ENCODE measurements around the gene GRHL1. TPM values are rescaled to one million over a fixed set of nuclear protein-coding genes. Genes with fewer than 3 reads are reported as not detected.

The GRHL1 gene
- total RNA-seq, 1 experiment from 2014 or later, result 0.96 TPM

DNA sequence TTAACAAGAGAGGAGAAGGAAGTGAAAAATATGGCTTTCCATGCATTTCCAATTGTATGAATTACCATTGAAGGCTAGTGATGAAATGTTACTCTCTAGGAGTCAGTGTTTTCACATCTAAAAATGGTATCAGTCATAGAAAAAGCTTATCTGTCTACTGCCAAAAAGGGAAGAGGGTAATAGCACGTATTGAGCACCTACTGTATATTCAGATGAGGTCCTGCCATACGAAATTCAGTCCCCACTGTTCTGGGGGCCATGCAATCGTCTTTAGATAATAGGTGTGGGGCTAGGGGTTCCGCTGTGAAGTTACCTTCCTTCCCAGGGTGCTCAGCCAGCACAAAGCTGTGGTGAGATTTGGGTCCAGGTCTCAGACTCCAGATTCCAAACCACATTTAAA, 14.2 kb upstream of the GRHL1 start:
- H3K9me3 Mint-ChIP-seq (ENCODE audit: unreplicated experiment), result no peaks in the 10 kb centered on the region
- H3K27ac Mint-ChIP-seq (ENCODE audit: low read depth, unreplicated experiment), result no peak overlapping the region
- no peak overlapping the region for H3K4me3 Mint-ChIP-seq (ENCODE audit: unreplicated experiment)
- peaks cover 21% of the 10 kb centered on the region for H3K36me3 Mint-ChIP-seq (ENCODE audit: insufficient read depth, unreplicated experiment)
- no peaks in the 10 kb centered on the region for H3K4me1 Mint-ChIP-seq (ENCODE audit: insufficient read depth, unreplicated experiment)
- no TSS peak for BruUV-seq (replicated peaks)
- H3K27me3 Mint-ChIP-seq (ENCODE audit: insufficient read depth, unreplicated experiment), result no peaks in the 10 kb centered on the region
- ChIA-PET POLR2A (interaction anchor here (1.3 kb wide), 1 partner anchor 92 kb away, joined by 4 read pairs; no protein-coding TSS in a partner anchor), CTCF (interaction anchor here (1.2 to 1.5 kb wide), 2 partner anchors 94 to 123 kb away, joined by 4 read pairs; partner anchors contain the start of gene TAF1B)
- TF ChIP-seq, protein P1, sequence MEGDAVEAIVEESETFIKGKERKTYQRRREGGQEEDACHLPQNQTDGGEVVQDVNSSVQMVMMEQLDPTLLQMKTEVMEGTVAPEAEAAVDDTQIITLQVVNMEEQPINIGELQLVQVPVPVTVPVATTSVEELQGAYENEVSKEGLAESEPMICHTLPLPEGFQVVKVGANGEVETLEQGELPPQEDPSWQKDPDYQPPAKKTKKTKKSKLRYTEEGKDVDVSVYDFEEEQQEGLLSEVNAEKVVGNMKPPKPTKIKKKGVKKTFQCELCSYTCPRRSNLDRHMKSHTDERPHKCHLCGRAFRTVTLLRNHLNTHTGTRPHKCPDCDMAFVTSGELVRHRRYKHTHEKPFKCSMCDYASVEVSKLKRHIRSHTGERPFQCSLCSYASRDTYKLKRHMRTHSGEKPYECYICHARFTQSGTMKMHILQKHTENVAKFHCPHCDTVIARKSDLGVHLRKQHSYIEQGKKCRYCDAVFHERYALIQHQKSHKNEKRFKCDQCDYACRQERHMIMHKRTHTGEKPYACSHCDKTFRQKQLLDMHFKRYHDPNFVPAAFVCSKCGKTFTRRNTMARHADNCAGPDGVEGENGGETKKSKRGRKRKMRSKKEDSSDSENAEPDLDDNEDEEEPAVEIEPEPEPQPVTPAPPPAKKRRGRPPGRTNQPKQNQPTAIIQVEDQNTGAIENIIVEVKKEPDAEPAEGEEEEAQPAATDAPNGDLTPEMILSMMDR (IDR thresholded peaks at IDR 0.05; ENCODE audit: unreplicated experiment), result no peak
- intact Hi-C loops (cut with micrococcal nuclease), result no loop called here
- no peak for DNase-seq (ENCODE audit: unreplicated experiment)

DNA sequence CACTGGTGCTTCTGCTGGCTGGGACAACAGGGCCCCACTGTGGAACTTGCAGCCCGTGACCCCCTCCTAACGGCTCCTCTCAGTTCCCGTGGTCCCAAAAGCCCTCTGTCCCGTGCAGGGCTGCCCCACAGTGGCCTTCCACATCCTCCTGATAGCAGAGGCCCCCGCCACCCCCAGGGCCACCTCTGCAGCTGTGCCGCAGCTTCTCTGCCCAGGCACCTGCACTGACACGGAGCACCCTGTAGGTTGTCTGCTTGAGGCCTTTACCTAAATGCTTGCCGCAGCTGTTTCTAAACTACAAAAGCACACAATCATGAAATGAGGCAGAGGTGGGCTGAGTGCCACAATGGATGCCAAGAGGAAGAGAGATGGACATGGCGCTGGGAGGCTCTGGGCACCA, 13.5 kb upstream of the GRHL1 start:
- Mint-ChIP-seq H3K4me1 (ENCODE audit: insufficient read depth, unreplicated experiment) (no peaks in the 10 kb centered on the region), H3K9me3 (ENCODE audit: unreplicated experiment) (no peaks in the 10 kb centered on the region), H3K27ac (ENCODE audit: low read depth, unreplicated experiment) (no peak overlapping the region), H3K36me3 (ENCODE audit: insufficient read depth, unreplicated experiment) (peaks cover 17% of the 10 kb centered on the region), H3K27me3 (ENCODE audit: insufficient read depth, unreplicated experiment) (no peaks in the 10 kb centered on the region), H3K4me3 (ENCODE audit: unreplicated experiment) (no peak overlapping the region)
- TF ChIP-seq, protein P1 (IDR thresholded peaks at IDR 0.05; ENCODE audit: unreplicated experiment), result no peak
- POLR2A ChIA-PET, result interaction anchor here (1.3 kb wide), 1 partner anchor 93 kb away, joined by 4 read pairs; no protein-coding TSS in a partner anchor
- no peak for DNase-seq (ENCODE audit: unreplicated experiment)
- intact Hi-C loops (cut with micrococcal nuclease), result no loop called here
- CTCF ChIA-PET, result interaction anchor here (1.5 kb wide), 1 partner anchor 124 kb away, joined by 4 read pairs; no protein-coding TSS in a partner anchor
- BruUV-seq (replicated peaks), result no TSS peak

DNA sequence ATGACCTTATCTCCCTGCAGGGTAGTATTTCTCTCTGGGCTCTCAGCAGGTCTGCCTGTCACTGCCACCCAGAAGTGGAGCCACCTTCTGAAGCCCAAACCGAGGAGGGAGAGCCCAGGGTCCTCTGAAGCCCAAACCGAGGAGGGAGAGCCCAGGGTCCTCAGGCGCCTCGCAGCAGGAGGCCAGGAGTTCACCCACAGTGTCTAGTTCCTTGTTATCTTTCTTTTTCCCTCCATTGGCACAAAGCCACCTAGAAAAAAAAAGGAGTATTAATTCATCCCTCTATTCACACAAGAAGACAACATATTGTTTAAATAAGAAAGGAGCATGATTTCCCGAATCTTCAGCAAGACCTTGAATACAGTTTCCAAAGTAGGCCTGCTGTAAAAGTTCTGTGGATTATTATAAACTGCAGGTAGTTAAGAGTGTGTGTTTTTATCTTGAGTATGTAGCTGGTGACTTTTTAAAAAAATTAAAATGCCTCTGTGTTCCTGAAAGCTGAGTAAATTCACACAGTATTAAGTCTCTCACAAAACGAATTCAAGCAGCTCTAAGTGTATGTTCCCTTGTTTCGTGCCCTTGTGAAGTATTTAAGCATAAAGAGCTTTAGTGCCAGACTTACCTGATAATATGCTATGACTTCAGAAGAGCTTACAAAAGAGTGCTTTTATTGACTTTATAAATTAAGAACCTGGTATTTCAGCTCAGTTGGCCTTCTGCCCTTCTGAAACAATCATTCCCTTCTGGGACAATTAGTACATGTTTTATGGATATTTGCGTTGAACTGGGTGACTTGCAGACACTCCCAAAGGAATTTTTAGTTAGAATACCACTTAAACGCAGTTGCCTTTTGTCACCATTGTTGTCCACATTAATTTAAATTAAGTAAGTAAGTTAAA, 11.7 kb upstream of the GRHL1 start:
- H3K4me1 Mint-ChIP-seq (ENCODE audit: insufficient read depth, unreplicated experiment), result peaks cover 5% of the 10 kb centered on the region
- POLR2A ChIA-PET, result no interaction called here
- H3K4me3 Mint-ChIP-seq (ENCODE audit: unreplicated experiment), result no peak overlapping the region
- no peaks in the 10 kb centered on the region for H3K27me3 Mint-ChIP-seq (ENCODE audit: insufficient read depth, unreplicated experiment)
- no peak overlapping the region for H3K27ac Mint-ChIP-seq (ENCODE audit: low read depth, unreplicated experiment)
- peaks cover 2% of the 10 kb centered on the region for H3K36me3 Mint-ChIP-seq (ENCODE audit: insufficient read depth, unreplicated experiment)
- no peaks in the 10 kb centered on the region for H3K9me3 Mint-ChIP-seq (ENCODE audit: unreplicated experiment)
- DNase-seq (ENCODE audit: unreplicated experiment), result no peak
- TF ChIP-seq, protein P1 (IDR thresholded peaks at IDR 0.05; ENCODE audit: unreplicated experiment), result no peak
- CTCF ChIA-PET, result interaction anchor here (0.6 kb wide), 2 partner anchors 43 to 140 kb away, joined by 3 to 5 read pairs; no protein-coding TSS in a partner anchor
- intact Hi-C loops (cut with micrococcal nuclease), result no loop called here
- BruUV-seq (replicated peaks), result TSS peak; percentile 16

DNA sequence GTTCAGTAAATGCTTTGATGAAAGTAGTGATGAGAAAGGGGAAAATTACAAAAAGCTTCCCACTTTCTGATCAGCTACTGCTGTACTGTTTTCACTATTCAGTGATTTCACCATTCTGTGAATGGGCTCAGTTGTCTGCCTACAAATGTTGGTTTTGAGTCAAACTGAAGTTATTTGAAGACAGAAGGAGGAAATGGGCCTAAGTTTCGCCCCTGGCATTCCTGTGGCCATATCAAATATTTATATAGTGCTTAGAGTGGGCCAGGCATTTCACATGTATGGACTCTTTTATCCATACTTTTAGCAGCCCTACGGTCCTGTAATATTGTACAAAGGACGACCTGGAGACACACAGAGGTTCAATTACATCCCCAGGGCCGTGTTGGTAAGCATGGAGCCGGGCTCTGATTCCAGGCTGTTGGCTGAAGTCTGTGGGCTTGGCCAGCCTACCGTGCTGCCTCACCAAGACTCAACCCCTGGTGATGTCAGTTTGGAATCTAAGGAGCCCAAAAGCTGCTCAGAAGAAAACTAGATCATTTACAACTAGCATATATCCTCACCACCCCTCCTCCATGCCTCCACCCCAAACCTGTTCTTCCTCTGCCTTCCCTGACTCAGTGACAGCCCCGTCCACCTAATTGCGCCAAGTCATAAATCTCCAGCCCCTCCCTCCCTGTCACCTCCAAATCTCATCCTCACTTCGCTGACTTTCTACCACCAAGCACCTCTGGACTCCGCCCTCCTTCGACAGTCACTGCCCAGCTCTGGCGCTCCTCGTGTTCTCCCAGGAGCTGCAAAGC, 10.1 kb upstream of the GRHL1 start:
- TF ChIP-seq, protein P1 (IDR thresholded peaks at IDR 0.05; ENCODE audit: unreplicated experiment), result no peak

More for the DNA sequence above, 10.1 kb upstream of the GRHL1 start:
- ChIA-PET CTCF (interaction anchor here (0.6 to 1.0 kb wide), 4 partner anchors 55 to 227 kb away, joined by 3 read pairs; no protein-coding TSS in a partner anchor), POLR2A (interaction anchor here (0.6 to 2.8 kb wide), 2 partner anchors 8 to 120 kb away, joined by 3 to 9 read pairs; no protein-coding TSS in a partner anchor)
- intact Hi-C loops (cut with micrococcal nuclease), result no loop called here
- Mint-ChIP-seq H3K36me3 (ENCODE audit: insufficient read depth, unreplicated experiment) (no peaks in the 10 kb centered on the region), H3K4me3 (ENCODE audit: unreplicated experiment) (no peak overlapping the region), H3K27ac (ENCODE audit: low read depth, unreplicated experiment) (no peak overlapping the region), H3K4me1 (ENCODE audit: insufficient read depth, unreplicated experiment) (peaks cover 5% of the 10 kb centered on the region), H3K9me3 (ENCODE audit: unreplicated experiment) (no peaks in the 10 kb centered on the region), H3K27me3 (ENCODE audit: insufficient read depth, unreplicated experiment) (no peaks in the 10 kb centered on the region)
- no TSS peak for BruUV-seq (replicated peaks)
- DNase-seq (ENCODE audit: unreplicated experiment), result no peak
